ENCODE results near the gene CTNND2.

The CTNND2 gene

DNA sequence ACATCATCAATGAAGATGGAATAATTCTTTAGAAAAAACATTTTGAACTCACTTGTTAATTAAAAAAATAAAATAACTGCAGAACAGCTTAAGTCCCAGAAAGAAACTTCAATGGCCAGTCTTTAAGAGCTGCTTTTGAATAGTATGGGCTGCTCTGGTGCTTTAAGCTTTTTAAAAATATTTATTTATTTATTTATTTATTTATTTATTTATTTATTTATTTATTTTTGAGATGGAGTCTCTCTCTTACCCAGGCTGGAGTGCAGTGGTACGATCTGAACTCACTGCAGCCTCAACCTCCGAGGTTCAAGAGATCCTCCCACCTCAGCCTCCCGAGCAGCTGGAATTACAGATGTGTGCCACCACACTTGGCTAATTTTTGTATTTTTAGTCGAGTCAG lies 626.9 kb downstream of the CTNND2 start:
- in situ Hi-C loops (cut with MboI; ENCODE audit: low sequenced_read_pairs): no loop called here

DNA sequence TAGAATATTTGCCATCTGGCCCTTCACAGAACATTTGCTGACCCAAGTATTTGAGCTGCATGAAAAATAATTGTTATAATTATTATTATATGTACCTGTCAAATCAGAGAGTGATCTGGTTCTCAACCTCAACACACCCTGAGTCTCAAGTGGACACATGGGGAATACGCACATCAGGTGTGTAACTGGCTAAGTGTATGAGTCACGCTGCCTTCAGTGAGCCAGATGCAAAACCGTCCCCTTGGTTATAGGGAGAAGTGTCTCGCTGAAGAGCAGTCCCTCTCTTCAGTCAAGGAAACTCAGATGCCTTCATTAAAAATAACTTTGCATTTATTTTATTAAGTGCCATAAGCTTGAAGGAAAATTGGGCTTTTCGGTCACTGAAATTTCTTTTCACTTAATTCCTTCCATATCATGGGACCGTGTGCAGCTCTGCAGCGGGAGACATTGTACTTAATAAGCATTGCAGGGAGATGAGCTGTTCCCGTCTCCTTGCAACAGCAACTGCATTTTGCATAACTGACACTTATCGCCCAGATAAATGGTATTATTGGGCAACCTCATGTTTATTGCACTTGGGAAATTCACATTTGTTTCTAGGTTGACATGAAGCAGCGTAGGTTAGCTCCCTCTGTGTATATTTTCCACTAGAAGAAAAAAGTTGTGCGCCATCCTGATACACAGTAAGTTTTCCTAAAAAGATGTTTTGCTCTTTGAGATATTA lies 630.9 kb downstream of the CTNND2 start:
- in situ Hi-C loops (cut with MboI; ENCODE audit: low sequenced_read_pairs): no loop called here

- in situ Hi-C loops (cut with MboI; ENCODE audit: low sequenced_read_pairs): no loop called here
Measured at GRCh38 chr5:11269515-11269914, 634.7 kb downstream of the CTNND2 start.

GRCh38 chr5:11268891-11269290 lies 635.4 kb downstream of the CTNND2 start:
- in situ Hi-C loops (cut with MboI; ENCODE audit: low sequenced_read_pairs): no loop called here

DNA sequence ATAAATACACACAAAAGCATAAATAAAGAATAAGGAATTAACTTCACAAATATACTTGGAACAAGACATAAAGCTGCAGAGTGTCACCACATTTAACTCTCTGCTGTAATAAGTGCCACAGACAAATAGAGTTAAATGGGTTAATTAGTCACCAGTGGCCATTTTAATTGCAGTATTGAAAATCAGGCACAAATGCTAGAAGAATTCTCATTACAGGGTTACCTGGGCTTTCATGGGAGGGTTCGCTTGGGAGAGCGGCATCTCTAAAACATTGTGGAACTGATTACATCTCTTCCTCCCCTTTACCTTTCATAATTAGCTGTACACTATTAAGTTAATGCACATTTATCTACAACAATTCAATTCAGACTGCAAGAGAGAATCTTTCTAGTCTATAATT lies 637.9 kb downstream of the CTNND2 start:
- in situ Hi-C loops (cut with MboI; ENCODE audit: low sequenced_read_pairs): no loop called here

- in situ Hi-C loops (cut with MboI; ENCODE audit: low sequenced_read_pairs): no loop called here
Measured at GRCh38 chr5:11261241-11261640, 643.0 kb downstream of the CTNND2 start.

DNA sequence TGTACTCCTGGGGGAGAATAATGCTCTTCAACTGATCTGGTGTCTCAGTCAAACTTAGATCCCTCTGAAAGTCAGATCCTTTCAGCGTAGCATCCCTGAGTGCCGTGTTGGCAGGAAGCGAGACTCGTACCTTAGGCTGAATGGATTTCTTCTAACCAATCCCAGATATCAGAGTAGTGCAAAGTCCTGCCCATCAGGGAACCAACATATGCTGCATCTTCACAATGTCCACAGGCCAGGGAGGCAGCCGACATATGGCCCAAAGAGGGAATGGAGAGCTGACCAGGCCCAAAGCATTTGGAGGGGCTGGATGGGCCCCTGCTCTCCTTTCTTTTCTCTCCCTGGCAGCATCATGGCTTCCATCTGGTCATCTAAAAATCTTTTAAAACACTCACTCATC lies 646.2 kb downstream of the CTNND2 start:
- in situ Hi-C loops (cut with MboI; ENCODE audit: low sequenced_read_pairs): no loop called here

DNA sequence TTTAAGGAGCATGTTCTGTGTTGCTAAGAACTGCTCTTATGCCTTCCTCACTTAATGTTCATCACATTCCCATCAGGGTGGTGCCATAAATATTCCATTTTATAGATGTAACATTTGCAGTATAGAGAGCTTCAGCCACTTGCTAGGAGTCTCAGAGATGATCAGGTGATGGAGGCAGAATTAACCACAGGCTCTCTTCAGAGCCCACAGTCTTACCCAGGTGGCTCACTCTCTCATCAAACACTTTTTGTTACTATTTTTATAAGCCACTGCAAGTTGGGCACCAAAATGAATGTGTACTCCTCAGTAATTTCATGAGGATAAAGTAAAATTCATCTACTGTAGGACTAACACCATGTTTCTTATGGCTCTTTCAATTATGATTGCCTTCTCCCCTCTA lies 651.7 kb downstream of the CTNND2 start:
- in situ Hi-C loops (cut with MboI; ENCODE audit: low sequenced_read_pairs): no loop called here

DNA sequence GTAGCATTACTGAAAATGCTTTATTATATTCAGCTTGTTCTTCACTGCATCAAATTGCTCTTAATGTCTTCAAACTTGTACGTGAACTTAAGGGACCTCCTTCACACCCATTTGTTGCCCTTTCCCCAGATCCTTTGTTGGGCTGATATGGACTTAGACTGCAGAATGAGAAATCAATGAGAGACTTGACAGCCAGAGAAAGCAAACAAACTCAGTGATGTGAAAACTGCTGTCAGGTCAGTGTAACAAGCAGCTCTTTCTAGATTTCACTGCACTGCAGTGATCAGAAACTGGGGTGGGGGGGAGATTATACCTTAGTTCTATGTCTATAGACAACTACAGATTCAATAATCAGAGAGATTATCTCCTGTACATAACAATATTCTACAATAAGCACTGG lies 652.2 kb downstream of the CTNND2 start:
- in situ Hi-C loops (cut with MboI; ENCODE audit: low sequenced_read_pairs): no loop called here

- in situ Hi-C loops (cut with MboI; ENCODE audit: low sequenced_read_pairs): no loop called here
Measured at GRCh38 chr5:11251247-11251646, 653.0 kb downstream of the CTNND2 start.

DNA sequence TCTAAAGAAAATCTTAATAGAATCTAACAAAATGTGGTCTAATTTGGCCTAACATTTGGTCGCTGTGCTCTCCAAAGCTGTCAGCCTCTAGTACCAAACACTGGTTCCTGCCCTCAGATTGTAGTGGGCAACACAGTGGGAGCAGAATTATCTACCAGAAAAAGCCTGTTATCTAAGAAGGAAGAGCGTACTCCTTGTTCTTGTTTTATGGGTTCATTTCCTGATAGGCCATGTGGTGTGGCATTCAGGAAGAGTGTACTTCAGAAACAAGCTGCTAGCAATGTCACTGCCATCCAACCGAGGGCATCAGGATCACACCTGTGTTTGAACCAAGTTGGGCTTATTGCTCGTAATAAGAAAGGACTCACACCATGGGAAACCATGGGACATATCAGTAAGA lies 655.3 kb downstream of the CTNND2 start:
- in situ Hi-C loops (cut with MboI; ENCODE audit: low sequenced_read_pairs): no loop called here

DNA sequence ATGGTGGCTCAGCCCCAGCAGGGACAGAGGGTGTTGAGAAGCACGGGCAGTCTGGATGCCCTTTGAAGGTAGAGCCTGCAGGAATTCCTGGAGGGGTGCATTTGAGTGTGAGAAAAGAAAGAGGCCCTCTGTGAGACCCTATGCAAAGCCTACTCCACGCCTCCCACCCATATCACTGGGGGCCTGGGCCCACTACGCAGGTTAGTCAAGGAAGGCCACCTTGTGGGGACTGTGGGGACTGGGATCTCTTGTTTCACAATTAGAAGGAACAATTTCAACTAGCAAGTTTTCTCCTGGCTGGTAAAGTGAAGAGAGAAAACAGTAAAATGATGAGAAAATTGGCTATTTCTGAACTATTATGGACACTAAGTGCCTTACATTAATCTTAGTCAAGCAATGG lies 657.0 kb downstream of the CTNND2 start:
- in situ Hi-C loops (cut with MboI; ENCODE audit: low sequenced_read_pairs): no loop called here

GRCh38 chr5:11240293-11241190 lies 663.7 kb downstream of the CTNND2 start:
- in situ Hi-C loops (cut with MboI; ENCODE audit: low sequenced_read_pairs): no loop called here

DNA sequence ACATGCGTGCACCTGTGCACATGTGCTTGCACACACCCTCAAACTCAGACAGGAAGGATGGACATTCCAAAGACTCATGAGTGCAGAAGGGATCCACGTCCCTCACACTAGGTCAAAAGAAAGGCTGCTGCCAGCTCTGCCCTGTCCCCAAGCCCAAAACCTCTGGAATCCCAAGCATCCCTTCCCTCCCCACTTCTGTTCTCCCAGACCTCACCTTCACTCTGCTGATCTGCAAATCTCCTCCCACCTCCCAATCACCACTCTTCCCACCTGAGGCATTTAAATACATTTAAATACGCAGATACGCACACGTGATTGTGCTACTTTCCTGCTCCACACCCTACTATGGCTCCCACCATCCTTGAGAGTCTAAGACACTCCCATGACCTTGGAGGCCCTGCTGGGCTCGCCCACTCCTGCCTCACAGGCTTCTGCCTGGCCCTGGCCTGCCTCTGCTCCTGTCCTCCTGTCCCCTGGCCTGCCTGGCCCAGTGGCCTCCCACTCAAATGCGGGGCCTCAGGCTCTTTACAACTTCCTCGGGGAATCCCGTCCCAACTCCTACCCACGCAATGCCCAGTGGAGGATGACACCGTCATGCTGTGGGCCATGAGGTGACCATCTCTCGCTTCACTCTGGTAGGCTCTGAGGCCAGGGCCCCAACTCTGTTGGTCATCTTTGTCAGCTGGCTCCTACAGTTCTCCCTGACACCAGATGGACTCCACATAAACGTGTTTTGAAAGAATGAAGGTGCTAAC lies 664.8 kb downstream of the CTNND2 start:
- in situ Hi-C loops (cut with MboI; ENCODE audit: low sequenced_read_pairs): no loop called here

GRCh38 chr5:11234501-11234911 lies 669.7 kb downstream of the CTNND2 start:
- in situ Hi-C loops (cut with MboI; ENCODE audit: low sequenced_read_pairs): no loop called here

DNA sequence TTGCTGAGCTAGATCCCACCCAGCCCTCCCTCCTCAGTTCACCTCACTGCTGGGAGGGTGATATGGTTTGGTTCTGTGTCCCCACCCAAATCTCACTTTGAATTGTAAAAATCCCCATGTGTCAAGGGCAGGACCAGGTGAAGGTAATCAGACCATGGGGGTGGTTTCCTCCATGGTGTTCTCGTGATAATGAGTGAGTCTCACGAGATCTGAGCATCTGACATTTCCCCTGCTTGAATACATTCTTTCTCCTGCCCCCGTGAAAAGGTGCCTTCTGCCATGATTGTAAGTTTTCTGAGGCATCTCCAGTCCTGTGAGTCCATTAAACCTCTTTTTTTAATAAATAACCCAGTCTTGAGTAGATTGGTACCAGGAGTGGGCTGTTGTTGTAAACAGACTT lies 673.4 kb downstream of the CTNND2 start:
- in situ Hi-C loops (cut with MboI; ENCODE audit: low sequenced_read_pairs): no loop called here

GRCh38 chr5:11227064-11227463 lies 677.2 kb downstream of the CTNND2 start:
- in situ Hi-C loops (cut with MboI; ENCODE audit: low sequenced_read_pairs): no loop called here

GRCh38 chr5:11224436-11225187 lies 679.6 kb downstream of the CTNND2 start:
- in situ Hi-C loops (cut with MboI; ENCODE audit: low sequenced_read_pairs): no loop called here

- in situ Hi-C loops (cut with MboI; ENCODE audit: low sequenced_read_pairs): no loop called here
Measured at GRCh38 chr5:11222169-11222568, 682.1 kb downstream of the CTNND2 start.

DNA sequence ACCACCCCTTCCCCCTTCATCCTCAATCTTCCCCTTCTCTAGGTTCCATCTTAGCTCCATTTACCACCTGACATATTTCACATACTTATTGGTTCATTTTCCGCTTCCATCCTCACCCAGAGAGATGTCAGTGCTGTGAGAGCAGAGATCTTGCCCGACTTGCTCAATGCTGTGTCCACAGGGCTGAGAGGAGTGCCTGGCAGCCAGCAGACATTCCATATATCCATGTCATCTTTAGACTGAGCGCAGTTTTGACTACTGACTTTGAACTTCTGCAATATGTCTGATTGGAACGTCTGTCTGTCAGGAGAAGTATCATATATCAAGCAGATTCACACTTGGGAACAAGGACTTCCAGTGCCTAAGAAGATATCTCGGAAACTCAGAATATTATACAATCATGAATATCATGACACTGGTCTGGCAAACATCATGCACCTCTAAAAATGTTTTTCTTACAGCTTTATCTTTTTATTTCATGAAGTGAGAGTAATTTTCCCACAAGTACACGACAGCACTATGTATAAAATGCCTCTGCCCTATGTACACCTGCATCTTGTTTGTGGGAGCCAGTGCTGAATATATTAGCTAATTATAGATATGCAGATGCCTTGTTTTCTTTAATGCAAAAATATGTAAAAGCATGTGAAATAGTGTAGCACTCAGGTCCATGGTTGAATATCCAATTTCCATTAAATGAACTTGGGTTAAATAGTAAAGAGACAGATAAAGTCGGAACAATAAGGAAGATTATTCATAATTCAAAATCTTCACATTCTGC lies 689.2 kb downstream of the CTNND2 start:
- in situ Hi-C loops (cut with MboI; ENCODE audit: low sequenced_read_pairs): no loop called here

Measured in HL-60/S4 treated with retinoic acid at 250 ng/mL for 4 days and 3 days (cell line).